Thyroid gland (tissue), 4 donors: ENCODE data around the gene PPIE. TPM values are rescaled to one million over a fixed set of nuclear protein-coding genes. Genes with fewer than 3 reads are reported as not detected.

Experiments used
- DNase-seq, 2 donors: peaks; one replicate each; pipeline ENCODE4 v3.0.0-alpha.2; 2019
- H3K27ac ChIP-seq, 3 donors: fragments of 200-600 bp; sonication (generic); 1 replicate in 2 of 3; 2 replicates in 1 of 3; pipeline ENCODE4 v1.5.1; 2016 to 2019; ENCODE audit warnings: mild to moderate bottlenecking in 1 of 3, moderate library complexity in 1 of 3
- H3K27me3 ChIP-seq: fragments of 200-600 bp; sonication (generic); one replicate; pipeline ENCODE4 v1.5.1; 2019
- H3K36me3 ChIP-seq, 2 donors: fragments of 200-600 bp; sonication (generic); one replicate each; pipeline ENCODE4 v1.5.1; 2016 to 2019
- H3K4me1 ChIP-seq, 2 donors: fragments of 200-600 bp; sonication (generic); one replicate each; pipeline ENCODE4 v1.5.1; 2017 to 2019
- H3K4me3 ChIP-seq, 3 donors: fragments of 200-600 bp; sonication (generic); replicated peaks in 1 of 3; 1 replicate in 2 of 3; 2 replicates in 1 of 3; pipeline ENCODE4 v1.5.1; 2016; ENCODE audit warnings: mild to moderate bottlenecking in 1 of 3
- H3K9me3 ChIP-seq: fragments of 200-600 bp; sonication (generic); one replicate; pipeline ENCODE4 v1.5.1; 2017
- CTCF ChIP-seq, 6 experiments: fragments of 200-600 bp in 3 of 6; fragments of 450-650 bp in 3 of 6; sonication (generic) in 3 of 6; IDR thresholded peaks; one replicate each; pipeline ENCODE4 v1.5.1; 2016 to 2019; ENCODE audit warnings: antibody characterized with exemption in 6 of 6, mild to moderate bottlenecking in 2 of 6, inconsistent platforms in 1 of 6, moderate library complexity in 1 of 6
- POLR2A ChIP-seq, 2 donors: fragments of 450-650 bp; IDR thresholded peaks; one replicate each; pipeline ENCODE4 v1.6.1; 2017; ENCODE audit warnings: antibody characterized with exemption in 2 of 2, mild to moderate bottlenecking in 2 of 2, moderate library complexity in 1 of 2
- WGBS, 2 donors: methylation state at CpG; one replicate each; pipeline ENCODE4 v1.1.5; 2017; 5-methylcytosine and 5-hydroxymethylcytosine counted together
- intact Hi-C: fragments of 100-400 bp; cut with DNase I; formaldehyde crosslinking; loops from one replicate; pipeline ENCODE4 v1.15.1; 2023
- total RNA-seq, 4 donors: library from RNA; depleted of rRNA; stranded (reverse); fragments of >200 nt; gene quantifications; one replicate each; pipeline ENCODE4 v1.2.3, GENCODE V29; 2016

Gene PPIE
- total RNA-seq, 4 donors from 2014 or later, result 47.1 to 52.7 (median 50.9) TPM

DNA sequence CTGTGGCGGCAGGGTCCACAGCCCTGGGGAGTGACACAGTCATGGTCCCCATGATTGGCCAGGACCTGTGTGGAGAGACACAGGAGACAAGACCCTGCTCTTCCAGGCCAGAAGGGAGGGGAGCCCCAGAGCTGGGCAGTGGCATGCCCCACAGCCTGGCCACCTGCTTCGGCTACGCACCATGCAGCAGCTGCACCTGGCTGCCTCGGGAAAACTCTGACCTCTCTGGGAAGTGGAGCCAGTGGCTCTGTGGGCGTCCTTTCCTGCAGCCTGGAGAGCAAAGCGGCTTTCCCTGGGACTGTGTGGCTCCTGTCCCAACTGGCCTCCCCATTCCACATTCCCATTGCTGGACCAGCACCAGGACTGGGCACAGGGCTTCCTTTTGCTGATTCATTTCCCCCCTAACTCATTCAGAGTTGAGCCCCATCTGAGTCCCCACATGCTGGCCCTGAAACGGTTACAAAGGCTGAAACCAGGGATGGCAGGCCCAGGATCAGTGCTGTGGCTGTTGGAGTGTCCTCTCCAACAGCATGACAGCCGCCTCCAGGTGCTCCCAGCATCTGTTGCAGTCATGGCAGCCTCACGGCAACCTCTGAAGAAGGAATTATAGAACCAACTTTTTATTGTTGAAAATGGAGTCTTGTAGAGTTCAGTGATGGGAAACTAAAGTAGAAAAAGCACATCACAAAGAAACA, 17.4 kb downstream of the PPIE start:
- Histone ChIP-seq H3K4me1 (peaks cover 14 to 24% of the 10 kb centered on the region in 2 donors), H3K4me3 (no peak overlapping the region), H3K27me3 (no peaks in the 10 kb centered on the region), H3K36me3 (peaks cover 31 to 34% of the 10 kb centered on the region in 2 donors), H3K27ac (peak overlapping the region; percentile 73 to 88 (median 78)), H3K9me3 (no peaks in the 10 kb centered on the region)
- 92 to 98% methylated on average over 6 to 9 of the region's 9 CpGs for WGBS, 2 donors
- no peak for TF ChIP-seq CTCF (IDR thresholded peaks at IDR 0.05)
- TF ChIP-seq POLR2A (IDR thresholded peaks at IDR 0.05), result no peak
- DNase-seq, result peak in 1 of 2 donors; percentile 24
- intact Hi-C loops, result no loop called here

- DNase-seq, result no peak
- TF ChIP-seq POLR2A (IDR thresholded peaks at IDR 0.05), result no peak
- TF ChIP-seq CTCF (IDR thresholded peaks at IDR 0.05), result no peak
- intact Hi-C loops, result no loop called here
- Histone ChIP-seq H3K9me3 (no peaks in the 10 kb centered on the region), H3K4me1 (peaks cover 14 to 24% of the 10 kb centered on the region in 2 donors), H3K27ac (no peak overlapping the region), H3K27me3 (no peaks in the 10 kb centered on the region), H3K36me3 (peaks cover 20 to 21% of the 10 kb centered on the region in 2 donors), H3K4me3 (no peak overlapping the region)
- WGBS, 2 donors, result 97% methylated on average over 5 of the region's 5 CpGs
These were observed 18.8 kb downstream of the PPIE start for GRCh38 chr1:39757501-39757900.

GRCh38 chr1:39758556-39759435, 20.1 kb downstream of the PPIE start:
- no peak for TF ChIP-seq CTCF (IDR thresholded peaks at IDR 0.05)
- no peak for TF ChIP-seq POLR2A (IDR thresholded peaks at IDR 0.05)
- H3K4me1 ChIP-seq, result peaks cover 14 to 24% of the 10 kb centered on the region in 2 donors
- peaks cover 7 to 10% of the 10 kb centered on the region in 2 donors for H3K36me3 ChIP-seq
- 94 to 99% methylated on average over 9 to 15 of the region's 16 CpGs for WGBS, 2 donors
- no peaks in the 10 kb centered on the region for H3K27me3 ChIP-seq
- H3K9me3 ChIP-seq, result no peaks in the 10 kb centered on the region
- DNase-seq, result no peak
- H3K27ac ChIP-seq, result no peak overlapping the region
- intact Hi-C loops, result no loop called here
- no peak overlapping the region for H3K4me3 ChIP-seq

DNA sequence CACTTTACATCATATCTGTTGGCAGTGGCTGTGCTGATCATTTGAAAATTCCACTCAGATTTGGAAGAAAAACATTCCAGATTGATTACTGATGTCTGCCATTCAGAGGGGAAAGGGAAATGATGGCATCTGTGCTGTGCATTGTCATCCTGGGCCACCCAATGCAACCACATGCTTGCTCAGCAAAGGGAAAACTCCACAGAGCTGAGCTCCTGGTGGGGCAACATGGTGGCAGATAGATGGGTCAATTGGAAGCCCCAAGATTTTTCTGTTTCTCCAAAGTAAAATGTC, 20.7 kb downstream of the PPIE start:
- DNase-seq, result no peak
- H3K27me3 ChIP-seq, result no peaks in the 10 kb centered on the region
- TF ChIP-seq POLR2A (IDR thresholded peaks at IDR 0.05) (no peak), CTCF (IDR thresholded peaks at IDR 0.05) (no peak)
- H3K9me3 ChIP-seq, result no peaks in the 10 kb centered on the region
- H3K4me3 ChIP-seq, result no peak overlapping the region
- peaks cover 13 to 18% of the 10 kb centered on the region in 2 donors for H3K4me1 ChIP-seq
- intact Hi-C loops, result no loop called here
- peaks cover 1 to 10% of the 10 kb centered on the region in 2 donors for H3K36me3 ChIP-seq
- H3K27ac ChIP-seq, result no peak overlapping the region
